ENCODE results near the gene APBB1.

GRCh38 chr11:6389905-6390717 lies 28.8 kb downstream of the APBB1 start, which contains the start of gene SMPD1:
- no peak for TF ChIP-seq ZNF431 (CRISPR knock-in tag; IDR thresholded peaks at IDR 0.05)
- peak; percentile 48; the same call in 1 of the 2 replicates for TF ChIP-seq E2F5 (CRISPR knock-in tag; IDR thresholded peaks at IDR 0.05)
- peak in 1 of 2 experiments; percentile 58; a peak in 1 of 4 replicates for TF ChIP-seq RCOR1 (IDR thresholded peaks at IDR 0.05; ENCODE audit: borderline replicate concordance in 1 of 2, low read depth in 2 of 2, low read length in 2 of 2)

Measured in K562 (cell line).